Esophagus muscularis mucosa (tissue), 3 donors: ENCODE results near the gene GPR4.

ENCODE experiments used
- POLR2A ChIP-seq: fragments of 450-650 bp; IDR thresholded peaks from one replicate; pipeline ENCODE4 v1.6.1; 2017; ENCODE audit warnings: antibody characterized with exemption, moderate library complexity, mild to moderate bottlenecking, low read depth
- TF ChIP-seq, protein P1 (sequence below), 3 experiments: fragments of 200-600 bp in 2 of 3; fragments of 450-650 bp in 1 of 3; sonication (generic) in 2 of 3; IDR thresholded peaks; one replicate each; pipeline ENCODE4 v1.5.1; 2017 to 2019; ENCODE audit warnings: antibody characterized with exemption in 3 of 3, mild to moderate bottlenecking in 2 of 3, moderate library complexity in 1 of 3

DNA sequence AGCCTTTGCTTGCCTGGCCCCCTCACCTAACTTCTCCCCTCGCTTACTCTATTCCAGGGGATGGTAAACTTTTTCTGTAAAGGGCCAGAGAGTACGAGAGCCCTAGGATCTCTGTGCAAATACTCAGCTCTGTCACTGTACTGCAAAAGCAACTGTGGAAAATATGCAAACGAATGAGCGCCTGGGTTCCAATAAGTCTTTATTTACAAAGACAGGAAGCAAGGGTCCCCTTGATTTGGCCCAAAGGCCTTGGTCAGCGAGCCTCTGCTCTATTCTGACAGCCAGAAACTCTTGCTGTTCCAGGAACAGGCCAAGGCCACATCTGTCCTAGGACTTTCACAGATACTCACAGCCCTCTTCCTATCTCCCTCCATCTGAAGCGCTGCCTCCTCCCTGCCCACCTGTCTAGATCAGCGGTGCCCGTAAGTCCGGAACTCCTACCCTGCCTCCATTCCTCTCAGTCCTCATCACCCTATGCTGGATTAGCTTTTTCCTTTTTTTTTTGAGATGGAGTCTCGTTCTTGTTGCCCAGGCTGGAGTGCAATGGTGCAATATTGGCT lies 54.7 kb downstream of the GPR4 start:
- TF ChIP-seq, protein P1, sequence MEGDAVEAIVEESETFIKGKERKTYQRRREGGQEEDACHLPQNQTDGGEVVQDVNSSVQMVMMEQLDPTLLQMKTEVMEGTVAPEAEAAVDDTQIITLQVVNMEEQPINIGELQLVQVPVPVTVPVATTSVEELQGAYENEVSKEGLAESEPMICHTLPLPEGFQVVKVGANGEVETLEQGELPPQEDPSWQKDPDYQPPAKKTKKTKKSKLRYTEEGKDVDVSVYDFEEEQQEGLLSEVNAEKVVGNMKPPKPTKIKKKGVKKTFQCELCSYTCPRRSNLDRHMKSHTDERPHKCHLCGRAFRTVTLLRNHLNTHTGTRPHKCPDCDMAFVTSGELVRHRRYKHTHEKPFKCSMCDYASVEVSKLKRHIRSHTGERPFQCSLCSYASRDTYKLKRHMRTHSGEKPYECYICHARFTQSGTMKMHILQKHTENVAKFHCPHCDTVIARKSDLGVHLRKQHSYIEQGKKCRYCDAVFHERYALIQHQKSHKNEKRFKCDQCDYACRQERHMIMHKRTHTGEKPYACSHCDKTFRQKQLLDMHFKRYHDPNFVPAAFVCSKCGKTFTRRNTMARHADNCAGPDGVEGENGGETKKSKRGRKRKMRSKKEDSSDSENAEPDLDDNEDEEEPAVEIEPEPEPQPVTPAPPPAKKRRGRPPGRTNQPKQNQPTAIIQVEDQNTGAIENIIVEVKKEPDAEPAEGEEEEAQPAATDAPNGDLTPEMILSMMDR (IDR thresholded peaks at IDR 0.05) = no peak
- TF ChIP-seq POLR2A = no peak
